Vagina (tissue), 2 donors: ENCODE measurements around the gene TMEM17. TPM values are rescaled to one million over a fixed set of nuclear protein-coding genes. Genes with fewer than 3 reads are reported as not detected.
A peak's percentile ranks its signal among the peaks of the same experiment; 100 is the strongest.

Experiments
- DNase-seq, 2 donors: peaks; one replicate each; pipeline ENCODE4 v3.0.0-alpha.2; 2017; ENCODE audit errors: extremely low spot score in 2 of 2
- H3K27ac ChIP-seq: fragments of 200-600 bp; sonication (generic); one replicate; pipeline ENCODE4 v1.5.1; 2019
- H3K27me3 ChIP-seq: fragments of 200-600 bp; sonication (generic); one replicate; pipeline ENCODE4 v1.5.1; 2019
- H3K36me3 ChIP-seq, 2 donors: fragments of 200-600 bp; sonication (generic); one replicate each; pipeline ENCODE4 v1.5.1; 2017 to 2019
- H3K4me1 ChIP-seq: fragments of 200-600 bp; sonication (generic); one replicate; pipeline ENCODE4 v1.5.1; 2019
- H3K4me3 ChIP-seq, 2 donors: fragments of 200-600 bp; sonication (generic); 1 replicate in 1 of 2; 2 replicates in 1 of 2; pipeline ENCODE4 v1.5.1; 2016 to 2019
- H3K9me3 ChIP-seq: fragments of 200-600 bp; sonication (generic); one replicate; pipeline ENCODE4 v1.5.1; 2019
- POLR2A ChIP-seq, 2 donors: fragments of 450-650 bp; IDR thresholded peaks; one replicate each; pipeline ENCODE4 v1.6.1; 2017; ENCODE audit warnings: antibody characterized with exemption in 2 of 2, mild to moderate bottlenecking in 2 of 2, moderate library complexity in 2 of 2
- POLR2AphosphoS5 ChIP-seq, 2 donors: sonication (generic); formaldehyde crosslinking; IDR thresholded peaks; one replicate each; pipeline ENCODE4 v1.9.0; 2017; ENCODE audit warnings: antibody characterized with exemption in 2 of 2, mild to moderate bottlenecking in 2 of 2, low read depth in 1 of 2; ENCODE audit not compliant: insufficient read depth in 1 of 2
- intact Hi-C: fragments of 100-400 bp; cut with DNase I; formaldehyde crosslinking; loops from one replicate; pipeline ENCODE4 v1.15.1; 2023
- total RNA-seq: library from RNA; depleted of rRNA; stranded (reverse); fragments of >200 nt; gene quantifications from one replicate; pipeline ENCODE4 v1.2.3, GENCODE V29; 2016
- TF ChIP-seq, protein P1 (sequence below), 3 experiments: fragments of 450-650 bp in 2 of 3; fragments of 200-600 bp in 1 of 3; sonication (generic) in 1 of 3; IDR thresholded peaks; one replicate each; pipeline ENCODE4 v1.5.1; 2017 to 2019; ENCODE audit warnings: antibody characterized with exemption in 3 of 3, mild to moderate bottlenecking in 2 of 3, moderate library complexity in 2 of 3

TMEM17 gene
- total RNA-seq, 1 donor from 2014 or later: 0.98 TPM

DNA sequence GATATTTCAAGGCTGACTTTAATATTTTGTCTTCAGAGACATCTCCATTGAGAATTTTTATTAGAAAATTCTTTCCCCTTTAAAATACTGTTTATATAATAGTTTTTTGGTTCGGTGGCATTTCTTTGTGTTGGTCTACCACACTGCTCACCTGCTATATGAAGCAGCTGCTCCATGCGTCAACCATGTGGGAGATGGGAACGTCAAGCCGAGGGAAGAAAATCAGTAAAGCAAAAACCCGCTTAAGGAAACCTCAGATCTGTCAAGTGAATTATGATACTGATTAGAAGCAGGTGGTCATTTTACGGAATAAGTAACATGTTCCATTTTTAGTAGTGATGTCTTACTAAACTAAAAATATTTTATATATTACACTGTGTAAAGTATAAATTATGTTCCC is 5.6 kb upstream of the TMEM17 start:
- H3K36me3 ChIP-seq: no peaks in the 10 kb centered on the region

DNA sequence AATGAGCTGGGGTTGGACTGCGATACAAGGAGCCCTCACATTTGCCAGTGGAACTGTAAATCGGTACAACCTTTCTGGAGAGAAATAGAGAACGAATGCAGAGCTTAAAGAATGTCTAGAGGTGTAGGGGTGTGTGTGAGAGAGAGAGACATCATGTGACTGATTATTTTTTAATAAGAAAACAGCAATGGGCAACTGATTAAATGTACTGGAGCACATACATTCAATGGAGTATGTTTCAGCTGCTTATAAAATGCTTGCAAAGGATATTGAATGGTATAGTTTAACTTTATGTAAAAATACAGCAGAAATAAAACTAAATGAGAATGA is 391 bp upstream of the TMEM17 start:
- Histone ChIP-seq H3K36me3 (no peaks in the 10 kb centered on the region), H3K4me1 (peaks cover 17% of the 10 kb centered on the region), H3K27ac (peak overlapping the region; percentile 89), H3K4me3 (peak overlapping the region; percentile 49 to 66), H3K9me3 (no peaks in the 10 kb centered on the region), H3K27me3 (no peaks in the 10 kb centered on the region)
- no peak for TF ChIP-seq POLR2AphosphoS5 (IDR thresholded peaks at IDR 0.05; ENCODE audit: insufficient read depth in 1 of 2, low read depth in 1 of 2)
- TF ChIP-seq, protein P1, sequence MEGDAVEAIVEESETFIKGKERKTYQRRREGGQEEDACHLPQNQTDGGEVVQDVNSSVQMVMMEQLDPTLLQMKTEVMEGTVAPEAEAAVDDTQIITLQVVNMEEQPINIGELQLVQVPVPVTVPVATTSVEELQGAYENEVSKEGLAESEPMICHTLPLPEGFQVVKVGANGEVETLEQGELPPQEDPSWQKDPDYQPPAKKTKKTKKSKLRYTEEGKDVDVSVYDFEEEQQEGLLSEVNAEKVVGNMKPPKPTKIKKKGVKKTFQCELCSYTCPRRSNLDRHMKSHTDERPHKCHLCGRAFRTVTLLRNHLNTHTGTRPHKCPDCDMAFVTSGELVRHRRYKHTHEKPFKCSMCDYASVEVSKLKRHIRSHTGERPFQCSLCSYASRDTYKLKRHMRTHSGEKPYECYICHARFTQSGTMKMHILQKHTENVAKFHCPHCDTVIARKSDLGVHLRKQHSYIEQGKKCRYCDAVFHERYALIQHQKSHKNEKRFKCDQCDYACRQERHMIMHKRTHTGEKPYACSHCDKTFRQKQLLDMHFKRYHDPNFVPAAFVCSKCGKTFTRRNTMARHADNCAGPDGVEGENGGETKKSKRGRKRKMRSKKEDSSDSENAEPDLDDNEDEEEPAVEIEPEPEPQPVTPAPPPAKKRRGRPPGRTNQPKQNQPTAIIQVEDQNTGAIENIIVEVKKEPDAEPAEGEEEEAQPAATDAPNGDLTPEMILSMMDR (IDR thresholded peaks at IDR 0.05): no peak
- TF ChIP-seq POLR2A (IDR thresholded peaks at IDR 0.05): no peak
- intact Hi-C loops: no loop called here
- DNase-seq: no peak

More for the DNA sequence above, 5.6 kb upstream of the TMEM17 start:
- Histone ChIP-seq H3K4me1 (peaks cover 5% of the 10 kb centered on the region), H3K4me3 (no peak overlapping the region), H3K9me3 (no peaks in the 10 kb centered on the region), H3K27me3 (no peaks in the 10 kb centered on the region), H3K27ac (no peak overlapping the region)
- DNase-seq: no peak
- TF ChIP-seq, protein P1 (IDR thresholded peaks at IDR 0.05): no peak
- TF ChIP-seq POLR2A (IDR thresholded peaks at IDR 0.05) (no peak), POLR2AphosphoS5 (IDR thresholded peaks at IDR 0.05; ENCODE audit: insufficient read depth in 1 of 2, low read depth in 1 of 2) (no peak)
- intact Hi-C loops: no loop called here

DNA sequence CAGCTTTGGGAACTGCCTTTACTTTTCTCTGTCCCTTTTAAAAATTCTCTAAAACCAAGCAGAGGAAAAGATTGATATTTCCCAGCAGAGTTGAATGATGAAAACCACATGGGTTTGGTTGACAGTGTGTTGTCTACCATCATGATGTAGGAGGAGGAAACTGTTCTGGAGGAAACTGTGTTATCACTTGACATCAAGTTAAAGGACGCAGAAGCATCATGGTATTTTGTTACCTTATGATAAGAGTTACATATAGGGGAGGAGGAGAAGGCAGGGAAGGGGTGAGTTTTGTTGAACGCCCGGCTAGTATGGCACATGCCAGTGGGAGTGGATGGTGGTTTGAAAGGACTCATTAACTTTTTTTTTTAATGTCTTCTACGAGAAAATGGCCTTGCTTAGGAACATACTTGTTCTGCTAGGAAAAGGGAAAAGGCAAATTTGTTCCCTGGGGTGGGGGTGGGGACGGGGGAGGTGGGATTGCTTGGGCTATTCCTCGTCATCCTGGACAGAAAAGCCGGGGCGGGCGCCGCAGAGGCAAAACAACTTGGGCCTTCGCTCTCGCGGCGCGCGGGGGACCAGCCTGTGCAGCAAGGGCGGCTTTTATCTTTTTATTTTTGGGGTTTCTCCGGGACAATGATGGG is 766 bp downstream of the TMEM17 start:
- H3K36me3 ChIP-seq: no peaks in the 10 kb centered on the region
- H3K9me3 ChIP-seq: no peaks in the 10 kb centered on the region
- intact Hi-C loops: no loop called here
- TF ChIP-seq POLR2A (IDR thresholded peaks at IDR 0.05) (no peak), POLR2AphosphoS5 (IDR thresholded peaks at IDR 0.05; ENCODE audit: insufficient read depth in 1 of 2, low read depth in 1 of 2) (no peak)
- TF ChIP-seq, protein P1 (IDR thresholded peaks at IDR 0.05): no peak
- H3K4me1 ChIP-seq: peaks cover 17% of the 10 kb centered on the region
- peak overlapping the region; percentile 89 for H3K27ac ChIP-seq
- no peak for DNase-seq
- peak overlapping the region; percentile 49 to 66 for H3K4me3 ChIP-seq
- H3K27me3 ChIP-seq: no peaks in the 10 kb centered on the region

DNA sequence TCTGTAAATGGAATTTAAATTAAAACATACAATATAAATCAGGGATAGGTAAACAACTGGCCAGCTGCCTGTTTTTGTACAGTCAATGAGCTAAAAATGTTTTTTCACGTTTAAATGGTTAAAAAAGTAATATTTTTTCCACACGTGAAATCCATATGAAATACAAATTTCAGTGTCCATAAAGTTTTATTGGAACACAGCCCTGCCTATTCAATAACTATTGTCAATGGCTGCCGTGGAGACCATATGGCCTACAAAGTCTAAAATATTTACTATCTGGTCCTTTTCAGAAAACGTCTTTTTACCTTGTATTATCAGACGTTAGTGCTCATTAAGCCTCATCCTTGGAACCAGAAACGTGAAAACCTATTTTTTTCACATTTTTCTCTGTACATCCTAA is 1.3 kb downstream of the TMEM17 start:
- H3K9me3 ChIP-seq: no peaks in the 10 kb centered on the region
- peak overlapping the region; percentile 89 for H3K27ac ChIP-seq
- no peaks in the 10 kb centered on the region for H3K27me3 ChIP-seq
- H3K36me3 ChIP-seq: no peaks in the 10 kb centered on the region
- no peak for TF ChIP-seq POLR2A (IDR thresholded peaks at IDR 0.05)
- TF ChIP-seq, protein P1 (IDR thresholded peaks at IDR 0.05): no peak
- TF ChIP-seq POLR2AphosphoS5 (IDR thresholded peaks at IDR 0.05; ENCODE audit: insufficient read depth in 1 of 2, low read depth in 1 of 2): no peak
- DNase-seq: no peak
- H3K4me1 ChIP-seq: peaks cover 17% of the 10 kb centered on the region
- intact Hi-C loops: no loop called here
- no peak overlapping the region for H3K4me3 ChIP-seq

DNA sequence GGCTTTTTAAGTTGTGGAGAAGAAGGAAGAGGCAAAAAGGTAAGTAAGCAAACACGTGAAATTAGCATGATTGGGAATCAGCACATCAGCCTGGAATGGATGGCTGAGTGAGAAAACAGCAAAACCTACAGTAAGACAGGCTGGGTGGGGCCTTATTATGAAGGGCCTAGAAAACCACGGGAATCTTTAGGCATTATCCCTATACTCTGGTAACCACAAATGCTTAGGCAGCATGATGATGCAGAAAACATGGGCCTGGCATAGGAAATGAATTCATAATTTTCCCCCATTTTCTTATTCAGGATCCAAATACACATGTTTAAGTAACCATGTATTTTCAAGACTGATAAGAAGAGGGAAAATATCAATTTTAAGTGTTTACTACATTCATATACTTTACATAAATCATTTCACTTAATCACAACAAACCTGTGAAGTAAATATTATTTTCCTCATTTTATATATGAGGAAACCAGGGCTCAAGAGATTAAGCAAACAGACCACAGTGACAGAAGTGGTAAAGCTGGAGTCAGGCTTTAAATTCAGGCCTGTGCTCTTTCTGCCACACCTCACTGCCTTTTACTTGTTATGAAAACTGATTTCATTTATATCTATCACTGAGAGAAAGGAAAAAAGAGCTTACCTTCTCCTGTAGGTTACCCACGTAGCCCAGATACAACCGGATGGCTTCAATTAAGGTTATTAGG is 4.0 kb downstream of the TMEM17 start:
- Histone ChIP-seq H3K9me3 (no peaks in the 10 kb centered on the region), H3K4me1 (peaks cover 16% of the 10 kb centered on the region), H3K27me3 (no peaks in the 10 kb centered on the region), H3K27ac (no peak overlapping the region), H3K36me3 (no peaks in the 10 kb centered on the region), H3K4me3 (no peak overlapping the region)
- intact Hi-C loops: no loop called here
- TF ChIP-seq, protein P1 (IDR thresholded peaks at IDR 0.05): no peak
- TF ChIP-seq POLR2AphosphoS5 (IDR thresholded peaks at IDR 0.05; ENCODE audit: insufficient read depth in 1 of 2, low read depth in 1 of 2) (no peak), POLR2A (IDR thresholded peaks at IDR 0.05) (no peak)
- DNase-seq: no peak
